Measurements from ENCODE around the gene CCDC88A.

DNA sequence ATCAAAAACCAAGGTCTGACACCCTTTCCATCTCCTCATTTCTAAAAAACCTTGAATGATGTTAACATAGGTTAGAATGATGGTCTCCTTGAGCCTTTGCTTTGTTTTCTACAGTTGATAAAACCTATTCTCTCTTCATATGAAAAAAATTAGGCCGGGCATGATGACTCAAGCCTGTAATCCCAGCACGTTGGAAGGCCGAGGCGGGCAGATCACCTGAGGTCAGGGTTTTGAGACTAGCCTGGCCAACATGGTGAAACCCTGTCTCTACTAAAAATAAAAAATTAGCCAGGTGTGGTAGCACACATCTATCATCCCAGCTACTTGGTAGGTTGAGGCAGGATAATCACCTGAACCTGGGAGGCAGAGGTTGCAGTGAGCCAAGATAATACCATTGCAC lies 49.4 kb downstream of the CCDC88A start:
- TF ChIP-seq, protein P1, sequence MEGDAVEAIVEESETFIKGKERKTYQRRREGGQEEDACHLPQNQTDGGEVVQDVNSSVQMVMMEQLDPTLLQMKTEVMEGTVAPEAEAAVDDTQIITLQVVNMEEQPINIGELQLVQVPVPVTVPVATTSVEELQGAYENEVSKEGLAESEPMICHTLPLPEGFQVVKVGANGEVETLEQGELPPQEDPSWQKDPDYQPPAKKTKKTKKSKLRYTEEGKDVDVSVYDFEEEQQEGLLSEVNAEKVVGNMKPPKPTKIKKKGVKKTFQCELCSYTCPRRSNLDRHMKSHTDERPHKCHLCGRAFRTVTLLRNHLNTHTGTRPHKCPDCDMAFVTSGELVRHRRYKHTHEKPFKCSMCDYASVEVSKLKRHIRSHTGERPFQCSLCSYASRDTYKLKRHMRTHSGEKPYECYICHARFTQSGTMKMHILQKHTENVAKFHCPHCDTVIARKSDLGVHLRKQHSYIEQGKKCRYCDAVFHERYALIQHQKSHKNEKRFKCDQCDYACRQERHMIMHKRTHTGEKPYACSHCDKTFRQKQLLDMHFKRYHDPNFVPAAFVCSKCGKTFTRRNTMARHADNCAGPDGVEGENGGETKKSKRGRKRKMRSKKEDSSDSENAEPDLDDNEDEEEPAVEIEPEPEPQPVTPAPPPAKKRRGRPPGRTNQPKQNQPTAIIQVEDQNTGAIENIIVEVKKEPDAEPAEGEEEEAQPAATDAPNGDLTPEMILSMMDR (IDR thresholded peaks at IDR 0.05; ENCODE audit: insufficient read depth, low read depth, low read length), result no peak
- no peak for TF ChIP-seq EZH2 (IDR thresholded peaks at IDR 0.05; ENCODE audit: insufficient read depth, low read length)

Measured in astrocyte (in vitro differentiated cells and primary cell).